ENCODE data around the gene ERRFI1. TPM values are rescaled to one million over a fixed set of nuclear protein-coding genes. Genes with fewer than 3 reads are reported as not detected.

ERRFI1 gene
- total RNA-seq, 4 donors from 2014 or later, result 308 to 587 (median 435) TPM

- intact Hi-C loops (cut with DNase I), result no loop called here
- Histone ChIP-seq H3K27ac (replicated peaks in 1 of 4) (no peak overlapping the region), H3K4me3 (no peak overlapping the region), H3K27me3 (no peaks in the 10 kb centered on the region), H3K36me3 (peaks cover 0 to 5% (median 0%) of the 10 kb centered on the region in 4 donors), H3K4me1 (peaks cover 0 to 2% (median 1%) of the 10 kb centered on the region in 4 donors), H3K9me3 (no peaks in the 10 kb centered on the region)
- 93% methylated on average over 1 of the region's 1 CpG for WGBS
- no peak for DNase-seq (ENCODE audit: extremely low spot score)
- TF ChIP-seq POLR2AphosphoS5 (IDR thresholded peaks at IDR 0.05), result no peak
- TF ChIP-seq EP300 (IDR thresholded peaks at IDR 0.05), result no peak
- TF ChIP-seq CTCF (IDR thresholded peaks at IDR 0.05), result no peak
- no peak for TF ChIP-seq POLR2A (IDR thresholded peaks at IDR 0.05; ENCODE audit: low read depth)
Observed at GRCh38 chr1:7994827-7995226, 31.3 kb downstream of the ERRFI1 start.

GRCh38 chr1:7993593-7994479, 32.3 kb downstream of the ERRFI1 start:
- H3K27me3 ChIP-seq, result no peaks in the 10 kb centered on the region
- no peak for DNase-seq (ENCODE audit: extremely low spot score)
- TF ChIP-seq CTCF (IDR thresholded peaks at IDR 0.05), result no peak
- no peak for TF ChIP-seq EP300 (IDR thresholded peaks at IDR 0.05)
- no peak for TF ChIP-seq POLR2AphosphoS5 (IDR thresholded peaks at IDR 0.05)
- no peak for TF ChIP-seq POLR2A (IDR thresholded peaks at IDR 0.05; ENCODE audit: low read depth)
- H3K4me3 ChIP-seq, result no peak overlapping the region
- 84% methylated on average over 19 of the region's 19 CpGs for WGBS
- peaks cover 0 to 5% (median 0%) of the 10 kb centered on the region in 4 donors for H3K36me3 ChIP-seq
- intact Hi-C loops (cut with DNase I), result no loop called here
- no peaks in the 10 kb centered on the region for H3K9me3 ChIP-seq
- no peak overlapping the region for H3K27ac ChIP-seq (replicated peaks in 1 of 4)
- peaks cover 0 to 11% (median 10%) of the 10 kb centered on the region in 4 donors for H3K4me1 ChIP-seq

- Histone ChIP-seq H3K4me3 (no peak overlapping the region), H3K27ac (replicated peaks in 1 of 4) (no peak overlapping the region), H3K4me1 (peaks cover 0 to 11% (median 10%) of the 10 kb centered on the region in 4 donors), H3K9me3 (no peaks in the 10 kb centered on the region), H3K27me3 (no peaks in the 10 kb centered on the region), H3K36me3 (peaks cover 0 to 8% (median 4%) of the 10 kb centered on the region in 4 donors)
- 89% methylated on average over 4 of the region's 4 CpGs for WGBS
- intact Hi-C loops (cut with DNase I), result no loop called here
- TF ChIP-seq CTCF (IDR thresholded peaks at IDR 0.05) (no peak), POLR2AphosphoS5 (IDR thresholded peaks at IDR 0.05) (no peak), POLR2A (IDR thresholded peaks at IDR 0.05; ENCODE audit: low read depth) (no peak), EP300 (IDR thresholded peaks at IDR 0.05) (no peak)
- DNase-seq (ENCODE audit: extremely low spot score), result no peak
Observed at GRCh38 chr1:7992885-7993284, 33.2 kb downstream of the ERRFI1 start.

GRCh38 chr1:7991504-7992440, 34.3 kb downstream of the ERRFI1 start:
- H3K36me3 ChIP-seq, result peaks cover 0 to 19% (median 10%) of the 10 kb centered on the region in 4 donors
- H3K4me3 ChIP-seq, result no peak overlapping the region
- no peak overlapping the region for H3K27ac ChIP-seq (replicated peaks in 1 of 4)
- no peak for DNase-seq (ENCODE audit: extremely low spot score)
- TF ChIP-seq CTCF (IDR thresholded peaks at IDR 0.05), result no peak
- TF ChIP-seq POLR2A (IDR thresholded peaks at IDR 0.05; ENCODE audit: low read depth), result no peak
- no peaks in the 10 kb centered on the region for H3K9me3 ChIP-seq
- WGBS, result 92% methylated on average over 18 of the region's 18 CpGs
- peaks cover 0 to 11% (median 10%) of the 10 kb centered on the region in 4 donors for H3K4me1 ChIP-seq
- intact Hi-C loops (cut with DNase I), result no loop called here
- no peaks in the 10 kb centered on the region for H3K27me3 ChIP-seq

Data from esophagus muscularis mucosa (tissue), 4 donors.